ENCODE data around the gene EFS. TPM values are rescaled to one million over a fixed set of nuclear protein-coding genes. Genes with fewer than 3 reads are reported as not detected.

Gene EFS
- polyA plus RNA-seq, 1 donor (not counting 4 experiments of a cell fraction or from before 2014, with no cell fraction given), result 1.4 TPM

GRCh38 chr14:23310546-23310945 is 54.4 kb downstream of the EFS start:
- Histone ChIP-seq H3K4me2 (ENCODE audit: control insufficient read depth, extremely low read depth, insufficient read depth, low read depth, low read length) (peak overlapping the region; percentile 23), H3K4me1 (ENCODE audit: control insufficient read depth, extremely low read depth, insufficient read depth, low read length) (peaks cover 34% of the 10 kb centered on the region), H3K79me2 (ENCODE audit: control insufficient read depth, insufficient read depth, low read length) (peaks cover 62% of the 10 kb centered on the region), H3K9me1 (ENCODE audit: control insufficient read depth, extremely low read depth, insufficient read depth, low read length) (peaks cover 4% of the 10 kb centered on the region), H3K27me3 (ENCODE audit: control insufficient read depth, extremely low read depth, insufficient read depth, low read length) (no peaks in the 10 kb centered on the region), H2AFZ (ENCODE audit: control insufficient read depth, low read length) (no peak overlapping the region), H3K4me3 (ENCODE audit: control insufficient read depth in 2 of 3, extremely low read depth in 1 of 3, insufficient read depth in 2 of 3, low read depth in 1 of 3, low read length in 3 of 3) (no peak overlapping the region), H3K27ac (ENCODE audit: control insufficient read depth, insufficient read depth, low read length) (no peak overlapping the region), H3K9ac (ENCODE audit: control insufficient read depth, extremely low read depth, insufficient read depth, low read length) (no peak overlapping the region), H4K20me1 (ENCODE audit: control insufficient read depth, extremely low read depth, insufficient read depth, low read length) (peaks cover 5% of the 10 kb centered on the region), H3K36me3 (ENCODE audit: control insufficient read depth in 2 of 2, extremely low read depth in 1 of 2, insufficient read depth in 2 of 2, low read length in 2 of 2) (peaks cover 27 to 34% of the 10 kb centered on the region in 2 experiments), H3K9me3 (ENCODE audit: control insufficient read depth, low read depth, low read length) (no peaks in the 10 kb centered on the region)
- DNase-seq (ENCODE audit: low read depth, low spot score) (no peak), FAIRE-seq (no peak)
- dilution Hi-C loops (cut with MboI; ENCODE audit: extremely low pct_ligation_motif_present, low sequenced_read_pairs), result no loop called here
- no peak for TF ChIP-seq CTCF (optimal IDR thresholded peaks at IDR 0.05 in 1 of 3, IDR thresholded peaks at IDR 0.05 in 1 of 3, conservative IDR thresholded peaks at IDR 0.05 in 1 of 3; ENCODE audit: extremely low read depth in 1 of 3, insufficient read depth in 2 of 3, low read length in 3 of 3)
- TF ChIP-seq EZH2 (IDR thresholded peaks at IDR 0.05; ENCODE audit: low read length), result no peak

- DNase-seq (ENCODE audit: low read depth, low spot score), result no peak
- H2AFZ ChIP-seq (ENCODE audit: control insufficient read depth, low read length), result no peak overlapping the region
- H3K9me1 ChIP-seq (ENCODE audit: control insufficient read depth, extremely low read depth, insufficient read depth, low read length), result peaks cover 4% of the 10 kb centered on the region
- no peak for FAIRE-seq
- dilution Hi-C loops (cut with MboI; ENCODE audit: extremely low pct_ligation_motif_present, low sequenced_read_pairs), result no loop called here
- H3K36me3 ChIP-seq (ENCODE audit: control insufficient read depth in 2 of 2, extremely low read depth in 1 of 2, insufficient read depth in 2 of 2, low read length in 2 of 2), result peaks cover 27 to 34% of the 10 kb centered on the region in 2 experiments
- peak overlapping the region; percentile 98 for H3K9ac ChIP-seq (ENCODE audit: control insufficient read depth, extremely low read depth, insufficient read depth, low read length)
- peak overlapping the region; percentile 92 for H3K27ac ChIP-seq (ENCODE audit: control insufficient read depth, insufficient read depth, low read length)
- H3K9me3 ChIP-seq (ENCODE audit: control insufficient read depth, low read depth, low read length), result no peaks in the 10 kb centered on the region
- H3K4me1 ChIP-seq (ENCODE audit: control insufficient read depth, extremely low read depth, insufficient read depth, low read length), result peaks cover 34% of the 10 kb centered on the region
- H3K79me2 ChIP-seq (ENCODE audit: control insufficient read depth, insufficient read depth, low read length), result peaks cover 60% of the 10 kb centered on the region
- TF ChIP-seq EZH2 (IDR thresholded peaks at IDR 0.05; ENCODE audit: low read length) (no peak), CTCF (optimal IDR thresholded peaks at IDR 0.05 in 1 of 3, IDR thresholded peaks at IDR 0.05 in 1 of 3, conservative IDR thresholded peaks at IDR 0.05 in 1 of 3; ENCODE audit: extremely low read depth in 1 of 3, insufficient read depth in 2 of 3, low read length in 3 of 3) (no peak)
- H3K4me3 ChIP-seq (ENCODE audit: control insufficient read depth in 2 of 3, extremely low read depth in 1 of 3, insufficient read depth in 2 of 3, low read depth in 1 of 3, low read length in 3 of 3), result peak overlapping the region; percentile 49 to 92 (median 81)
- H3K4me2 ChIP-seq (ENCODE audit: control insufficient read depth, extremely low read depth, insufficient read depth, low read depth, low read length), result peak overlapping the region; percentile 86
- H3K27me3 ChIP-seq (ENCODE audit: control insufficient read depth, extremely low read depth, insufficient read depth, low read length), result no peaks in the 10 kb centered on the region
- peaks cover 5% of the 10 kb centered on the region for H4K20me1 ChIP-seq (ENCODE audit: control insufficient read depth, extremely low read depth, insufficient read depth, low read length)
These were observed 56.1 kb downstream of the EFS start for GRCh38 chr14:23308721-23309445.
